Duodenal mucosa (tissue), 2 donors: ENCODE measurements around the gene NUAK1.

Experiments
- H3K27ac ChIP-seq: one replicate; pipeline ENCODE4 v1.7.0; 2013; ENCODE audit warnings: low read depth, low read length
- H3K27me3 ChIP-seq, 2 donors: one replicate each; pipeline ENCODE4 v1.7.0; 2013; ENCODE audit warnings: low read length in 2 of 2, control low read depth in 1 of 2; ENCODE audit not compliant: insufficient read depth in 2 of 2, control insufficient read depth in 1 of 2
- H3K36me3 ChIP-seq, 2 donors: one replicate each; pipeline ENCODE4 v1.7.0; 2013; ENCODE audit warnings: low read length in 2 of 2, control low read depth in 1 of 2; ENCODE audit not compliant: insufficient read depth in 2 of 2, control insufficient read depth in 1 of 2
- H3K4me1 ChIP-seq, 2 donors: one replicate each; pipeline ENCODE4 v1.7.0; 2013; ENCODE audit warnings: low read length in 2 of 2, control low read depth in 1 of 2; ENCODE audit not compliant: insufficient read depth in 2 of 2, control insufficient read depth in 1 of 2
- H3K4me3 ChIP-seq, 2 donors: one replicate each; pipeline ENCODE4 v1.7.0; 2013; ENCODE audit warnings: low read length in 2 of 2, low read depth in 1 of 2
- H3K9ac ChIP-seq, 2 donors: one replicate each; pipeline ENCODE4 v1.7.0; 2013; ENCODE audit warnings: low read length in 2 of 2, low read depth in 1 of 2
- H3K9me3 ChIP-seq, 2 donors: one replicate each; pipeline ENCODE4 v1.7.0; 2013; ENCODE audit warnings: low read length in 2 of 2, control low read depth in 1 of 2; ENCODE audit not compliant: control insufficient read depth in 1 of 2

Gene NUAK1

GRCh38 chr12:106173442-106173841 lies 34.7 kb upstream of the NUAK1 start:
- no peak overlapping the region for H3K4me3 ChIP-seq
- no peaks in the 10 kb centered on the region for H3K9me3 ChIP-seq
- no peak overlapping the region for H3K27ac ChIP-seq
- no peaks in the 10 kb centered on the region for H3K27me3 ChIP-seq
- no peak overlapping the region for H3K9ac ChIP-seq
- H3K36me3 ChIP-seq = no peaks in the 10 kb centered on the region
- no peaks in the 10 kb centered on the region for H3K4me1 ChIP-seq

- Histone ChIP-seq H3K36me3 (no peaks in the 10 kb centered on the region), H3K9me3 (no peaks in the 10 kb centered on the region), H3K9ac (no peak overlapping the region), H3K27me3 (no peaks in the 10 kb centered on the region), H3K27ac (no peak overlapping the region), H3K4me3 (no peak overlapping the region), H3K4me1 (no peaks in the 10 kb centered on the region)
Observed at GRCh38 chr12:106171117-106171750, 32.5 kb upstream of the NUAK1 start.

GRCh38 chr12:106170285-106170684 lies 31.5 kb upstream of the NUAK1 start:
- no peak overlapping the region for H3K9ac ChIP-seq
- no peaks in the 10 kb centered on the region for H3K9me3 ChIP-seq
- H3K36me3 ChIP-seq = no peaks in the 10 kb centered on the region
- no peaks in the 10 kb centered on the region for H3K27me3 ChIP-seq
- no peak overlapping the region for H3K4me3 ChIP-seq
- no peak overlapping the region for H3K27ac ChIP-seq
- no peaks in the 10 kb centered on the region for H3K4me1 ChIP-seq

- no peaks in the 10 kb centered on the region for H3K27me3 ChIP-seq
- no peak overlapping the region for H3K9ac ChIP-seq
- H3K36me3 ChIP-seq = no peaks in the 10 kb centered on the region
- no peak overlapping the region for H3K4me3 ChIP-seq
- no peaks in the 10 kb centered on the region for H3K9me3 ChIP-seq
- no peak overlapping the region for H3K27ac ChIP-seq
- H3K4me1 ChIP-seq = no peaks in the 10 kb centered on the region
Observed at GRCh38 chr12:106163712-106164111, 25.0 kb upstream of the NUAK1 start.

- Histone ChIP-seq H3K9me3 (no peaks in the 10 kb centered on the region), H3K27me3 (no peaks in the 10 kb centered on the region), H3K9ac (no peak overlapping the region), H3K27ac (no peak overlapping the region), H3K4me3 (no peak overlapping the region), H3K4me1 (no peaks in the 10 kb centered on the region), H3K36me3 (no peaks in the 10 kb centered on the region)
Observed at GRCh38 chr12:106161491-106161890, 22.7 kb upstream of the NUAK1 start.

GRCh38 chr12:106160915-106161314 lies 22.2 kb upstream of the NUAK1 start:
- H3K27me3 ChIP-seq = no peaks in the 10 kb centered on the region
- H3K4me3 ChIP-seq = no peak overlapping the region
- no peak overlapping the region for H3K27ac ChIP-seq
- H3K9ac ChIP-seq = no peak overlapping the region
- no peaks in the 10 kb centered on the region for H3K9me3 ChIP-seq
- H3K4me1 ChIP-seq = no peaks in the 10 kb centered on the region
- no peaks in the 10 kb centered on the region for H3K36me3 ChIP-seq

- H3K9me3 ChIP-seq = no peaks in the 10 kb centered on the region
Observed at GRCh38 chr12:106157802-106158201, 19.0 kb upstream of the NUAK1 start.

GRCh38 chr12:106154751-106155273 lies 16.1 kb upstream of the NUAK1 start:
- Histone ChIP-seq H3K27me3 (peaks cover 0 to 11% of the 10 kb centered on the region in 2 donors), H3K36me3 (no peaks in the 10 kb centered on the region), H3K4me3 (no peak overlapping the region), H3K27ac (no peak overlapping the region), H3K9ac (no peak overlapping the region), H3K4me1 (no peaks in the 10 kb centered on the region), H3K9me3 (no peaks in the 10 kb centered on the region)

More at GRCh38 chr12:106157802-106158201, 19.0 kb upstream of the NUAK1 start:
- no peaks in the 10 kb centered on the region for H3K4me1 ChIP-seq
- peaks cover 0 to 1% of the 10 kb centered on the region in 2 donors for H3K27me3 ChIP-seq
- H3K4me3 ChIP-seq = no peak overlapping the region
- H3K9ac ChIP-seq = no peak overlapping the region
- no peak overlapping the region for H3K27ac ChIP-seq
- no peaks in the 10 kb centered on the region for H3K36me3 ChIP-seq

GRCh38 chr12:106152334-106152733 lies 13.6 kb upstream of the NUAK1 start:
- Histone ChIP-seq H3K27ac (no peak overlapping the region), H3K36me3 (no peaks in the 10 kb centered on the region), H3K9me3 (no peaks in the 10 kb centered on the region), H3K9ac (no peak overlapping the region), H3K27me3 (peaks cover 0 to 11% of the 10 kb centered on the region in 2 donors), H3K4me3 (no peak overlapping the region), H3K4me1 (no peaks in the 10 kb centered on the region)

- Histone ChIP-seq H3K4me1 (peaks cover 4 to 6% of the 10 kb centered on the region in 2 donors), H3K4me3 (no peak overlapping the region), H3K9ac (no peak overlapping the region), H3K9me3 (no peaks in the 10 kb centered on the region), H3K36me3 (no peaks in the 10 kb centered on the region), H3K27me3 (peaks cover 0 to 11% of the 10 kb centered on the region in 2 donors), H3K27ac (no peak overlapping the region)
Observed at GRCh38 chr12:106150555-106150954, 11.8 kb upstream of the NUAK1 start.
